ENCODE measurements around the gene PDE6H. TPM values are rescaled to one million over a fixed set of nuclear protein-coding genes. Genes with fewer than 3 reads are reported as not detected.

Gene PDE6H
- total and polyA plus RNA-seq, 2 experiments from 2014 or later = not detected

DNA sequence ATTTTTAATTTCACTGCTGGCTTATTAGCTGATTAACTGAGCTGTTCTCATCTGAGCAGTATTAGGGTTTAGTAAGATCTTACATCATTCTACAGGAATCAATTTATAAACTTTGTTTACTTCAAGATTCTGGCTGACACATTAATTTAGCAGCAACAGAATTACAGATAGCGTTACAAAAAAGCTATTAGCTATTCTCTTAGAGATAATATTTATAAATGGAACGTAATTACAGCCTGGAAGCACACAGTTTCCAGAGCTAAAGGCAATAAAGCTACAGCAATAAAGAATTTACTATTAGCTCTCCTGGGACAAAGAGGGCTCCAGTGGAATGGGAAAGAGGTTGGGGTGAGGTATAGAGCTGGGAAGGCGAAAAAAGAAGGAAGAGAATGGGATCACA is 34.7 kb downstream of the PDE6H start:
- H2AFZ ChIP-seq = no peak overlapping the region
- 44% methylated on average over 3 of the region's 3 CpGs for WGBS (ENCODE audit: low lambda C conversion rate, missing lambda C conversion rate)
- no peak overlapping the region for H3K4me2 ChIP-seq
- no peaks in the 10 kb centered on the region for H3K79me2 ChIP-seq
- H3K9me3 ChIP-seq (ENCODE audit: low read depth) = no peaks in the 10 kb centered on the region
- no peaks in the 10 kb centered on the region for H4K20me1 ChIP-seq (ENCODE audit: insufficient read depth, poor library complexity, severe bottlenecking)
- H3K4me3 ChIP-seq = no peak overlapping the region
- no peak for TF ChIP-seq EZH2phosphoT487 (IDR thresholded peaks at IDR 0.05; ENCODE audit: low read depth, severe bottlenecking, unreplicated experiment)
- no peaks in the 10 kb centered on the region for H3K27me3 ChIP-seq
- no peak for DNase-seq (ENCODE audit: low spot score)
- H3K27ac ChIP-seq = no peak overlapping the region
- no peaks in the 10 kb centered on the region for H3K4me1 ChIP-seq (ENCODE audit: insufficient read depth)
- no peaks in the 10 kb centered on the region for H3K9me2 ChIP-seq (replicated peaks; ENCODE audit: insufficient read depth)
- H3K36me3 ChIP-seq (replicated peaks; ENCODE audit: insufficient read depth, low read depth) = no peaks in the 10 kb centered on the region

DNA sequence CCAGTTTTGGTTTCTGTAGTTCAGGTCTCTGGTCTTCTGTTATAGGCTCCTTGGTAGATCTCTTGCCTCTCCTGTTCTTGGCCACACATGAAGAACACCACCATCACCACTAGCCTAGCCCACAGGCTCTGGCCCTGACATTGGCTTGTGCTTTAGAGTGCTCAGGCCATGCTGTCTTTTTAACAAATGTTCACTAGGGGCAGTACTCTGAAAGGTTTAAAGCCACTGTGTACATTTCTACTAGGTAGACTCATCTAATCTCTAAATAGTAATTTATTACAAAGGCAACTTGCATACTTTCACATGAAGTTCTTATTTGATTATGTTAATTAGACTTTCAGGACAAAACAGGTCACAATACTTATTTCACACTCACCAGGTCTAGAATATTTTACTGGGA is 38.3 kb downstream of the PDE6H start:
- no peak for DNase-seq (ENCODE audit: low spot score)
- Histone ChIP-seq H3K27me3 (no peaks in the 10 kb centered on the region), H3K9me2 (replicated peaks; ENCODE audit: insufficient read depth) (no peaks in the 10 kb centered on the region), H3K27ac (no peak overlapping the region), H2AFZ (no peak overlapping the region), H3K4me1 (ENCODE audit: insufficient read depth) (no peaks in the 10 kb centered on the region), H3K4me3 (no peak overlapping the region), H3K9me3 (ENCODE audit: low read depth) (no peaks in the 10 kb centered on the region), H4K20me1 (ENCODE audit: insufficient read depth, poor library complexity, severe bottlenecking) (no peaks in the 10 kb centered on the region), H3K4me2 (no peak overlapping the region), H3K79me2 (no peaks in the 10 kb centered on the region), H3K36me3 (replicated peaks; ENCODE audit: insufficient read depth, low read depth) (no peaks in the 10 kb centered on the region)
- no peak for TF ChIP-seq EZH2 (IDR thresholded peaks at IDR 0.05; ENCODE audit: borderline replicate concordance)
- TF ChIP-seq, protein P1, sequence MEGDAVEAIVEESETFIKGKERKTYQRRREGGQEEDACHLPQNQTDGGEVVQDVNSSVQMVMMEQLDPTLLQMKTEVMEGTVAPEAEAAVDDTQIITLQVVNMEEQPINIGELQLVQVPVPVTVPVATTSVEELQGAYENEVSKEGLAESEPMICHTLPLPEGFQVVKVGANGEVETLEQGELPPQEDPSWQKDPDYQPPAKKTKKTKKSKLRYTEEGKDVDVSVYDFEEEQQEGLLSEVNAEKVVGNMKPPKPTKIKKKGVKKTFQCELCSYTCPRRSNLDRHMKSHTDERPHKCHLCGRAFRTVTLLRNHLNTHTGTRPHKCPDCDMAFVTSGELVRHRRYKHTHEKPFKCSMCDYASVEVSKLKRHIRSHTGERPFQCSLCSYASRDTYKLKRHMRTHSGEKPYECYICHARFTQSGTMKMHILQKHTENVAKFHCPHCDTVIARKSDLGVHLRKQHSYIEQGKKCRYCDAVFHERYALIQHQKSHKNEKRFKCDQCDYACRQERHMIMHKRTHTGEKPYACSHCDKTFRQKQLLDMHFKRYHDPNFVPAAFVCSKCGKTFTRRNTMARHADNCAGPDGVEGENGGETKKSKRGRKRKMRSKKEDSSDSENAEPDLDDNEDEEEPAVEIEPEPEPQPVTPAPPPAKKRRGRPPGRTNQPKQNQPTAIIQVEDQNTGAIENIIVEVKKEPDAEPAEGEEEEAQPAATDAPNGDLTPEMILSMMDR (IDR thresholded peaks at IDR 0.05; ENCODE audit: poor library complexity) = peak; percentile 17

- H2AFZ ChIP-seq = no peak overlapping the region
- no peak for TF ChIP-seq EZH2 (IDR thresholded peaks at IDR 0.05; ENCODE audit: borderline replicate concordance)
- TF ChIP-seq, protein P1 (IDR thresholded peaks at IDR 0.05; ENCODE audit: poor library complexity) = no peak
- TF ChIP-seq EZH2phosphoT487 (IDR thresholded peaks at IDR 0.05; ENCODE audit: low read depth, severe bottlenecking, unreplicated experiment) = no peak
- no peak for DNase-seq (ENCODE audit: low spot score)
- WGBS (ENCODE audit: low lambda C conversion rate, missing lambda C conversion rate) = 61% methylated on average over 4 of the region's 4 CpGs
- H3K36me3 ChIP-seq (replicated peaks; ENCODE audit: insufficient read depth, low read depth) = no peaks in the 10 kb centered on the region
- no peak overlapping the region for H3K4me2 ChIP-seq
- H3K9me3 ChIP-seq (ENCODE audit: low read depth) = no peaks in the 10 kb centered on the region
- H3K9me2 ChIP-seq (replicated peaks; ENCODE audit: insufficient read depth) = no peaks in the 10 kb centered on the region
- no peak overlapping the region for H3K4me3 ChIP-seq
- H3K27ac ChIP-seq = peak overlapping the region; percentile 36
- no peaks in the 10 kb centered on the region for H3K79me2 ChIP-seq
- H3K27me3 ChIP-seq = no peaks in the 10 kb centered on the region
- H4K20me1 ChIP-seq (ENCODE audit: insufficient read depth, poor library complexity, severe bottlenecking) = no peaks in the 10 kb centered on the region
- H3K4me1 ChIP-seq (ENCODE audit: insufficient read depth) = no peaks in the 10 kb centered on the region
Measured at GRCh38 chr12:15013634-15014179, 40.9 kb downstream of the PDE6H start.

DNA sequence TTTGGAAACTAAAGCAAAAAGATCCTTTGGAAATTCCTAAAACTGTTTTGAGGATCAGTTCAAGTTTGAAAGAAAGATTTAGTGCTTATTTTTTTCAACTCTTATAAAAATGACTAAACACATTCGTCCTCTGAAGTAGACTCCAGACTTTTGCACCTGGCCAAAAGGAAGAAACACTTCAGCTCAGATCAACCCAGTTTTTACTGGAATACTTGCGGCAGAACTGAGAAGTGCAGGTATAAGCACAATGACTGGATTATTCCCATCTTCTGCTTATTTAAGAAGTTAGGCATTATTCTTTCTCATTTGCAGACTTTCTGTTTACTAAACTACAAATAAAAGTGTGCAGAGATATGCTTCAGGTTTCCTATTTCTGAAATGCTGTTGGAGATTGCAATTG is 41.9 kb downstream of the PDE6H start:
- Histone ChIP-seq H4K20me1 (ENCODE audit: insufficient read depth, poor library complexity, severe bottlenecking) (no peaks in the 10 kb centered on the region), H3K9me3 (ENCODE audit: low read depth) (no peaks in the 10 kb centered on the region), H3K27me3 (no peaks in the 10 kb centered on the region), H3K36me3 (replicated peaks; ENCODE audit: insufficient read depth, low read depth) (no peaks in the 10 kb centered on the region), H3K27ac (no peak overlapping the region), H3K4me2 (no peak overlapping the region), H3K9me2 (replicated peaks; ENCODE audit: insufficient read depth) (no peaks in the 10 kb centered on the region), H3K4me3 (no peak overlapping the region), H3K4me1 (ENCODE audit: insufficient read depth) (no peaks in the 10 kb centered on the region), H3K79me2 (no peaks in the 10 kb centered on the region), H2AFZ (no peak overlapping the region)
- TF ChIP-seq, protein P1 (IDR thresholded peaks at IDR 0.05; ENCODE audit: poor library complexity) = no peak
- TF ChIP-seq EZH2phosphoT487 (IDR thresholded peaks at IDR 0.05; ENCODE audit: low read depth, severe bottlenecking, unreplicated experiment) = no peak
- TF ChIP-seq EZH2 (IDR thresholded peaks at IDR 0.05; ENCODE audit: borderline replicate concordance) = no peak
- DNase-seq (ENCODE audit: low spot score) = no peak
- WGBS (ENCODE audit: low lambda C conversion rate, missing lambda C conversion rate) = 70% methylated on average over 2 of the region's 2 CpGs

All from hepatocyte (in vitro differentiated cells).